ENCODE measurements around the gene MINDY4. TPM values are rescaled to one million over a fixed set of nuclear protein-coding genes. Genes with fewer than 3 reads are reported as not detected.

The MINDY4 gene
- total and polyA plus RNA-seq, 2 of the 4 experiments (the other 2 are of a cell fraction): 1.8 to 3.6 TPM

DNA sequence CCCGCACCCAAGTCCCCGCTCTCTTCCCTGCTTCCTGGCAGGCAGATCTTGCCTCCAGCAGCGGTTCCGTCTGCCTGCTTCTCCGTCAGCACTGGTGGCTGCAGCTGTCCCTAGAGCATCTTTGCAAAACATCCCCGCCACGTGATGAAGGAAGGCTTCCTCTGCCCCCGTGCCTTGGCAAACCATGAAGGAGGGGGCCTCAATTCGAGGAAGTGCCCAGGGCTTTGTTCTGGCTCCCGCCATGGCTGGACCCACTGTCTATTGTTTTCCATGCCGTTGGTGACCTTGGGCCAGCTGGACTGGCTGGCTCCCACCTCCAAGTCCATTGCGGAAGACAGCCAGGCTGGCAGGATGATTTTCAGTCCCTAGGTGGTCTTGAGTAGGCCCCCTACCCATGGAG, 127.2 kb downstream of the MINDY4 start:
- Histone ChIP-seq H3K23ac (ENCODE audit: low read depth, low read length) (no peak overlapping the region), H2AFZ (replicated peaks; ENCODE audit: low read length, poor library complexity) (no peak overlapping the region), H3K56ac (ENCODE audit: extremely low read depth, insufficient read depth, low read length) (no peak overlapping the region), H2AK5ac (ENCODE audit: low read depth, low read length) (no peak overlapping the region), H2BK20ac (ENCODE audit: low read depth, low read length) (no peak overlapping the region), H2BK120ac (ENCODE audit: low read depth, low read length) (no peak overlapping the region), H3K4me3 (ENCODE audit: insufficient read depth, low read depth, low read length) (no peak overlapping the region), H3K9me1 (ENCODE audit: insufficient read depth, low read length) (peaks cover 3% of the 10 kb centered on the region; the same call in 1 of the 2 replicates), H3K27me3 (ENCODE audit: control insufficient read depth, insufficient read depth, low read length) (peaks cover 11% of the 10 kb centered on the region; the same call in 1 of the 2 replicates), H3K36me3 (ENCODE audit: control insufficient read depth, insufficient read depth, low read length) (no peaks in the 10 kb centered on the region), H3K9ac (ENCODE audit: low read depth, low read length) (no peak overlapping the region), H3K14ac (replicated peaks; ENCODE audit: low read depth, low read length) (no peak overlapping the region), H4K20me1 (ENCODE audit: insufficient read depth, low read length) (no peaks in the 10 kb centered on the region; the same call in 1 of the 2 replicates), H2BK15ac (ENCODE audit: low read depth, low read length) (no peak overlapping the region), H3K9me3 (ENCODE audit: control insufficient read depth, insufficient read depth, low read length) (no peaks in the 10 kb centered on the region), H3K4me2 (ENCODE audit: low read depth, low read length) (no peak overlapping the region), H2BK5ac (ENCODE audit: low read depth, low read length, poor library complexity, severe bottlenecking) (no peak overlapping the region), H3K4ac (ENCODE audit: low read depth, low read length) (no peak overlapping the region), H3K4me1 (ENCODE audit: control insufficient read depth, insufficient read depth, low read length) (peaks cover 9% of the 10 kb centered on the region; the same call in 1 of the 2 replicates), H4K8ac (ENCODE audit: low read depth in 2 of 2, low read length in 2 of 2) (no peak overlapping the region), H4K91ac (ENCODE audit: insufficient read depth, low read depth, low read length) (no peak overlapping the region), H3K18ac (ENCODE audit: low read depth, low read length) (no peak overlapping the region), H3K27ac (ENCODE audit: insufficient read depth, low read length) (no peak overlapping the region), H4K5ac (ENCODE audit: low read depth, low read length) (no peak overlapping the region), H2AK9ac (replicated peaks; ENCODE audit: low read depth, low read length, poor library complexity) (no peak overlapping the region), H3K79me1 (ENCODE audit: low read depth in 1 of 2, low read length in 2 of 2) (no peaks in the 10 kb centered on the region)
- WGBS, 2 experiments (ENCODE audit: extremely low coverage in 2 of 2, insufficient read length in 1 of 2): 85% methylated on average over 6 of the region's 12 CpGs; no CpG with 5 or more reads in 1 of the 2 experiments
- DNase-seq: no peak
- dilution Hi-C loops (cut with HindIII; ENCODE audit: low sequenced_read_pairs, unreplicated experiment): no loop called here
- ChIA-PET POLR2A (ENCODE audit: unreplicated experiment) (no interaction called here), CTCF (interaction anchor here (1.3 kb wide), 1 partner anchor 41 kb away, joined by 3 read pairs; no protein-coding TSS in a partner anchor)
- ATAC-seq (ENCODE audit: low read depth): no peak
- in situ Hi-C loops (cut with MboI; ENCODE audit: low sequenced_read_pairs): no loop called here
- intact Hi-C loops (cut with micrococcal nuclease): no loop called here
- BruUV-seq (replicated peaks): no TSS peak
- TF ChIP-seq, protein P1, sequence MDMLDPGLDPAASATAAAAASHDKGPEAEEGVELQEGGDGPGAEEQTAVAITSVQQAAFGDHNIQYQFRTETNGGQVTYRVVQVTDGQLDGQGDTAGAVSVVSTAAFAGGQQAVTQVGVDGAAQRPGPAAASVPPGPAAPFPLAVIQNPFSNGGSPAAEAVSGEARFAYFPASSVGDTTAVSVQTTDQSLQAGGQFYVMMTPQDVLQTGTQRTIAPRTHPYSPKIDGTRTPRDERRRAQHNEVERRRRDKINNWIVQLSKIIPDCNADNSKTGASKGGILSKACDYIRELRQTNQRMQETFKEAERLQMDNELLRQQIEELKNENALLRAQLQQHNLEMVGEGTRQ (IDR thresholded peaks at IDR 0.05; ENCODE audit: low read depth, low read length): no peak
- TF ChIP-seq CEBPB (IDR thresholded peaks at IDR 0.05; ENCODE audit: low read depth, low read length) (no peak), RFX5 (IDR thresholded peaks at IDR 0.05; ENCODE audit: low read depth, low read length) (no peak), MXI1 (IDR thresholded peaks at IDR 0.05; ENCODE audit: borderline replicate concordance, low read depth, low read length) (no peak), CHD1 (IDR thresholded peaks at IDR 0.05; ENCODE audit: low read depth, low read length) (no peak), BHLHE40 (IDR thresholded peaks at IDR 0.05; ENCODE audit: low read depth, low read length) (no peak), SMC3 (IDR thresholded peaks at IDR 0.05; ENCODE audit: low read depth, low read length) (no peak), MAZ (IDR thresholded peaks at IDR 0.05; ENCODE audit: borderline replicate concordance, low read depth, low read length) (no peak), POLR2A (IDR thresholded peaks at IDR 0.05; ENCODE audit: low read depth, low read length) (no peak), RAD21 (IDR thresholded peaks at IDR 0.05; ENCODE audit: low read length) (no peak), RCOR1 (IDR thresholded peaks at IDR 0.05; ENCODE audit: insufficient replicate concordance, low read length) (no peak)

Data from IMR-90 (cell line).